Ovary (tissue), 9 donors: ENCODE data around the gene GUCA2B. TPM values are rescaled to one million over a fixed set of nuclear protein-coding genes. Genes with fewer than 3 reads are reported as not detected.

Source experiments
- DNase-seq, 5 donors: peaks; one replicate each; pipeline ENCODE4 v3.0.0-alpha.2; 2019 to 2020
- H3K27ac ChIP-seq, 2 donors: fragments of 200-600 bp; one replicate each; pipeline versions ENCODE4 v1.5.1 to v1.8.0; 2019 to 2022
- H3K27me3 ChIP-seq: fragments of 200-600 bp; one replicate; pipeline ENCODE4 v1.8.0; 2022
- H3K36me3 ChIP-seq: fragments of 200-600 bp; sonication (generic); one replicate; pipeline ENCODE4 v1.5.1; 2019
- H3K4me1 ChIP-seq: one replicate; pipeline ENCODE4 v1.8.1; 2013; ENCODE audit warnings: mild to moderate bottlenecking, moderate library complexity; ENCODE audit not compliant: insufficient read depth
- H3K4me3 ChIP-seq: fragments of 200-600 bp; sonication (generic); one replicate; pipeline ENCODE4 v1.5.1; 2017
- H3K9me3 ChIP-seq, 2 donors: fragments of 200-600 bp in 1 of 2; sonication (generic) in 1 of 2; one replicate each; pipeline versions ENCODE4 v1.5.1 to v1.8.1; 2013 to 2019; ENCODE audit warnings: mild to moderate bottlenecking in 1 of 2, moderate library complexity in 1 of 2
- EP300 ChIP-seq: sonication (generic); formaldehyde crosslinking; IDR thresholded peaks from one replicate; pipeline ENCODE4 v1.6.1; 2017; ENCODE audit warnings: antibody characterized with exemption
- POLR2A ChIP-seq: fragments of 450-650 bp; IDR thresholded peaks from one replicate; pipeline ENCODE4 v1.6.1; 2017; ENCODE audit warnings: antibody characterized with exemption, mild to moderate bottlenecking, moderate library complexity
- WGBS, 3 donors: extraction: QIAGEN DNeasy Blood & Tissue Kit in 1 of 3; methylation state at CpG; one replicate each; pipeline versions ENCODE4 v1.1.5 to v1.1.7; 2013 to 2017; 5-methylcytosine and 5-hydroxymethylcytosine counted together
- intact Hi-C, 4 donors: fragments of 100-400 bp; cut with DNase I; formaldehyde crosslinking; loops; one replicate each; pipeline versions ENCODE4 v1.11.0 to v1.15.1; 2022 to 2023
- polyA plus RNA-seq, 2 donors: library from polyadenylated mRNA; stranded (reverse); fragments of 200-250 nt in 1 of 2; fragments of 350-450 nt in 1 of 2; fragmentation: Illumina TruSeq in 1 of 2; extraction: RNeasy Lipid Tissue Mini Kit (QIAGEN cat#74804) in 1 of 2; gene quantifications; one replicate each; pipeline ENCODE4 v1.2.3, GENCODE V29; 2013 to 2014
- total RNA-seq, 7 donors: library from RNA; depleted of rRNA in 2 of 7; stranded (reverse); fragments of >200 nt in 2 of 7; fragmentation: NEBNext Ultra II Directional in 3 of 7; extraction: Animal tissue kit (Norgen Biotek cat#: 25700) in 3 of 7; gene quantifications; one replicate each; pipeline versions ENCODE4 v1.1.0 to v1.2.4, GENCODE V29; 2016 to 2023
- TF ChIP-seq, protein P1 (sequence below), 3 donors: fragments of 450-650 bp in 2 of 3; fragments of 200-600 bp in 1 of 3; IDR thresholded peaks; one replicate each; pipeline versions ENCODE4 v1.5.1 to v1.8.0; 2016 to 2022; ENCODE audit warnings: antibody characterized with exemption in 3 of 3, mild to moderate bottlenecking in 1 of 3
- donor health status: DM: no; HTN: no; CAD: no; lungs with moderate emphysema.
- donor health status: DM: no; HTN: no; CAD: no.
- donor health status: Bipolar disorder and iron deficiency.
- donor health status: DM: yes; HTN: yes; CAD: no.
- donor health status: DM: no; HTN: no; CAD: no.
- donor health status: DM: yes; HTN: yes; CAD: no.

The GUCA2B gene
- total and polyA plus RNA-seq, 9 donors: not detected

DNA sequence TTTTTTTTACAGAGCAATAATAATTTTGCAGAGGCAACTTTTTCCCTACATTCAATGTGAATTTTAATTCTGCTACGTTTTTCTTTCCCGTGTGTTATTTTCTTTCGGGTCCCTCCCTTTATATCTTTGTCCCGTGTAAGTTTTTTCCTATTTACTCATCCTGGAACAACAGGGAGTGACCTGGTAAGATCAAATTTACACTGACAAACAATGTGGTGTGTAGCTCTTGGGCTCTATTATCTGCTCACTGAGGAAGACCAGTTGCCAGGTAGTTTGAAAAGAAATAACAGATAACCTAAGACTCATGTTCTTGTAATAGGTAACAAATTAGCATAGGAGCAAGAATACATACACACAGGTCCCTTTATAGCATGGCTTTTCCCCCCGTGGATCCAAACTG lies 45.0 kb downstream of the GUCA2B start:
- no peak overlapping the region for H3K4me3 ChIP-seq
- 87 to 90% (median 90%) methylated on average over 5 of the region's 5 CpGs for WGBS, 3 donors
- H3K4me1 ChIP-seq: no peaks in the 10 kb centered on the region
- no peak for TF ChIP-seq POLR2A
- TF ChIP-seq, protein P1, sequence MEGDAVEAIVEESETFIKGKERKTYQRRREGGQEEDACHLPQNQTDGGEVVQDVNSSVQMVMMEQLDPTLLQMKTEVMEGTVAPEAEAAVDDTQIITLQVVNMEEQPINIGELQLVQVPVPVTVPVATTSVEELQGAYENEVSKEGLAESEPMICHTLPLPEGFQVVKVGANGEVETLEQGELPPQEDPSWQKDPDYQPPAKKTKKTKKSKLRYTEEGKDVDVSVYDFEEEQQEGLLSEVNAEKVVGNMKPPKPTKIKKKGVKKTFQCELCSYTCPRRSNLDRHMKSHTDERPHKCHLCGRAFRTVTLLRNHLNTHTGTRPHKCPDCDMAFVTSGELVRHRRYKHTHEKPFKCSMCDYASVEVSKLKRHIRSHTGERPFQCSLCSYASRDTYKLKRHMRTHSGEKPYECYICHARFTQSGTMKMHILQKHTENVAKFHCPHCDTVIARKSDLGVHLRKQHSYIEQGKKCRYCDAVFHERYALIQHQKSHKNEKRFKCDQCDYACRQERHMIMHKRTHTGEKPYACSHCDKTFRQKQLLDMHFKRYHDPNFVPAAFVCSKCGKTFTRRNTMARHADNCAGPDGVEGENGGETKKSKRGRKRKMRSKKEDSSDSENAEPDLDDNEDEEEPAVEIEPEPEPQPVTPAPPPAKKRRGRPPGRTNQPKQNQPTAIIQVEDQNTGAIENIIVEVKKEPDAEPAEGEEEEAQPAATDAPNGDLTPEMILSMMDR (IDR thresholded peaks at IDR 0.05): no peak
- no peak for TF ChIP-seq EP300
- no peak for DNase-seq
- no peaks in the 10 kb centered on the region for H3K27me3 ChIP-seq
- intact Hi-C loops: no loop called here
- no peaks in the 10 kb centered on the region for H3K9me3 ChIP-seq
- H3K36me3 ChIP-seq: no peaks in the 10 kb centered on the region
- H3K27ac ChIP-seq: no peak overlapping the region

DNA sequence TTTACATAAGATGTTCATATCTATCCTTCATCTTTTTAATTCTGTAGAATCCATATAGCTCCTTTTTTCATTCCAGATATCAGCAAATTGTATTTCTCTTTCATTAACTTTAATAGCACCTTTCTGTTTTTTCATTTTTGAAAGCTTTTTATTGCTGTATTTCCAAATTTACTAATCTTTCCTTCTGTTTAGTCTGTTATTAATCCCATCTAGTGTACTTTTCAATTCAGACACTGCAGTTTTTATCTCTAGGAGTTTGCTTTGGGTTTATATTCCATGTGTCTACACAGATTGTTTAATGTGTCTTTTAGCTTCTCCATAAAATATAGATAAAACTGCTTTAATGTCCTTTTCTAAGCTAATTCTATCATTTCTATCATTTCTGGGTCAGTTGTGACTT lies 48.8 kb downstream of the GUCA2B start:
- intact Hi-C loops: no loop called here
- Histone ChIP-seq H3K27ac (no peak overlapping the region), H3K36me3 (no peaks in the 10 kb centered on the region), H3K4me1 (no peaks in the 10 kb centered on the region), H3K27me3 (no peaks in the 10 kb centered on the region), H3K4me3 (no peak overlapping the region), H3K9me3 (no peaks in the 10 kb centered on the region)
- TF ChIP-seq POLR2A (no peak), EP300 (no peak)
- TF ChIP-seq, protein P1 (IDR thresholded peaks at IDR 0.05): no peak
- DNase-seq: no peak

Other genes starting within 250 kb of the GUCA2B start
- gene HIVEP3, start 234.5 kb upstream of the GUCA2B start, total RNA-seq: 1 to 10 TPM; 3.2 to 7.5 (median 5.5) TPM
- 1 to 10 TPM; 3.0 to 4.4 TPM for gene HIVEP3, start 234.5 kb upstream of the GUCA2B start, polyA plus RNA-seq
- 1 to 10 TPM in 1 of 7 donors, not detected in 6; 7.7 TPM for gene GUCA2A, start 11.3 kb downstream of the GUCA2B start, total RNA-seq
- gene GUCA2A, start 11.3 kb downstream of the GUCA2B start, polyA plus RNA-seq: not detected
- gene FOXJ3, start 181.8 kb downstream of the GUCA2B start, total RNA-seq: 10 to 100 TPM; 36.4 to 59.0 (median 49.4) TPM
- 10 to 100 TPM; 18.7 to 52.3 TPM for gene FOXJ3, start 181.8 kb downstream of the GUCA2B start, polyA plus RNA-seq
- under 1 TPM in 6 of 7 donors, not detected in 1; 0.02 to 0.23 (median 0.10) TPM for gene RIMKLA, start 227.4 kb downstream of the GUCA2B start, total RNA-seq
- under 1 TPM; 0.19 to 0.27 TPM for gene RIMKLA, start 227.4 kb downstream of the GUCA2B start, polyA plus RNA-seq